Activated T-helper 9 cell treated with anti-CD3 and anti-CD28 coated beads, Interleukin-2, amount 50 U/mL, for 16 hours (primary cell): ENCODE results near the gene SRGAP2C.
"Not testable (repeated sequence)": the region's sequence is repeated elsewhere in the genome, so short reads cannot be mapped to it uniquely, and the experiment has no call there.

Experiments
- DNase-seq: peaks from one replicate; pipeline ENCODE4 v3.0.0-alpha.2; 2020; ENCODE audit warnings: low read depth

SRGAP2C gene

GRCh38 chr1:121337958-121338357 is 153.2 kb downstream of the SRGAP2C start:
- DNase-seq: not testable (repeated sequence)

GRCh38 chr1:121339611-121340010 is 154.8 kb downstream of the SRGAP2C start:
- DNase-seq: not testable (repeated sequence)

GRCh38 chr1:121343311-121343906 is 158.6 kb downstream of the SRGAP2C start:
- DNase-seq: not testable (repeated sequence)

- DNase-seq: not testable (repeated sequence)
Observed at GRCh38 chr1:121344355-121344754, 159.6 kb downstream of the SRGAP2C start.

GRCh38 chr1:121346654-121347053 is 161.9 kb downstream of the SRGAP2C start:
- not testable (repeated sequence) for DNase-seq

GRCh38 chr1:121347476-121347875 is 162.7 kb downstream of the SRGAP2C start:
- DNase-seq: not testable (repeated sequence)

- not testable (repeated sequence) for DNase-seq
Observed at GRCh38 chr1:121348115-121348514, 163.3 kb downstream of the SRGAP2C start.

- DNase-seq: not testable (repeated sequence)
Observed at GRCh38 chr1:121349332-121349967, 164.7 kb downstream of the SRGAP2C start.

GRCh38 chr1:121355711-121356420 is 171.1 kb downstream of the SRGAP2C start:
- not testable (repeated sequence) for DNase-seq

- not testable (repeated sequence) for DNase-seq
Observed at GRCh38 chr1:121356819-121357218, 172.0 kb downstream of the SRGAP2C start.

GRCh38 chr1:121360531-121360930 is 175.8 kb downstream of the SRGAP2C start:
- not testable (repeated sequence) for DNase-seq

- not testable (repeated sequence) for DNase-seq
Observed at GRCh38 chr1:121361451-121362233, 176.9 kb downstream of the SRGAP2C start.

GRCh38 chr1:121362234-121362883 is 177.6 kb downstream of the SRGAP2C start:
- DNase-seq: peak; percentile 3

- not testable (repeated sequence) for DNase-seq
Observed at GRCh38 chr1:121365316-121365715, 180.5 kb downstream of the SRGAP2C start.

GRCh38 chr1:121365723-121366122 is 180.9 kb downstream of the SRGAP2C start:
- DNase-seq: peak; percentile 42

GRCh38 chr1:121366171-121366570 is 181.4 kb downstream of the SRGAP2C start:
- DNase-seq: not testable (repeated sequence)

GRCh38 chr1:121368910-121369309 is 184.1 kb downstream of the SRGAP2C start:
- not testable (repeated sequence) for DNase-seq

- DNase-seq: not testable (repeated sequence)
Observed at GRCh38 chr1:121369959-121370358, 185.2 kb downstream of the SRGAP2C start.

- DNase-seq: not testable (repeated sequence)
Observed at GRCh38 chr1:121374851-121375367, 190.1 kb downstream of the SRGAP2C start.

- DNase-seq: not testable (repeated sequence)
Observed at GRCh38 chr1:121376986-121377385, 192.2 kb downstream of the SRGAP2C start.

- not testable (repeated sequence) for DNase-seq
Observed at GRCh38 chr1:121378757-121379156, 194.0 kb downstream of the SRGAP2C start.
